SK-N-SH treated with all-trans-retinoic acid at 6 μM for 48 hours (cell line): ENCODE results near the gene MRPL27.

Experiments
- ATAC-seq: fragments of 200-7000 bp; cut with Tn5 transposase; 3 replicates; pipeline ENCODE4 v1.9.1; 2020; ENCODE audit warnings: mild to moderate bottlenecking, moderate library complexity
- ARNTL ChIP-seq: fragments of 450-650 bp; formaldehyde crosslinking; IDR thresholded peaks from 2 replicates; pipeline ENCODE4 v1.5.0; 2020; ENCODE audit warnings: low read depth, mild to moderate bottlenecking, moderate library complexity, borderline replicate concordance
- CSDC2 ChIP-seq: fragments of 250-450 bp; sonication (Bioruptor Pico); IDR thresholded peaks from 2 replicates; pipeline ENCODE4 v1.5.0; 2020; ENCODE audit warnings: mild to moderate bottlenecking, moderate library complexity
- ESRRG ChIP-seq: fragments of 250-450 bp; sonication (Bioruptor Pico); IDR thresholded peaks from 2 replicates; pipeline ENCODE4 v1.6.1; 2021; ENCODE audit warnings: mild to moderate bottlenecking
- GLIS3 ChIP-seq: fragments of 250-450 bp; sonication (Bioruptor Pico); IDR thresholded peaks from 2 replicates; pipeline ENCODE4 v1.5.0; 2020; ENCODE audit warnings: mild to moderate bottlenecking, moderate library complexity
- ISL1 ChIP-seq: fragments of 250-450 bp; sonication (Bioruptor Pico); IDR thresholded peaks from 2 replicates; pipeline ENCODE4 v2.1.2; 2022; ENCODE audit warnings: mild to moderate bottlenecking, moderate library complexity
- OSR1 ChIP-seq: fragments of 250-450 bp; sonication (Bioruptor Pico); IDR thresholded peaks from 2 replicates; pipeline ENCODE4 v1.8.0; 2022; ENCODE audit warnings: moderate library complexity, mild to moderate bottlenecking, inconsistent platforms
- RARB ChIP-seq: fragments of 250-450 bp; sonication (Bioruptor Pico); IDR thresholded peaks from 2 replicates; pipeline ENCODE4 v1.8.0; 2021; ENCODE audit warnings: mild to moderate bottlenecking, moderate library complexity
- TCF4 ChIP-seq: fragments of 250-450 bp; sonication (Bioruptor Pico); IDR thresholded peaks from 2 replicates; pipeline ENCODE4 v1.8.0; 2021; ENCODE audit warnings: mild to moderate bottlenecking, moderate library complexity, borderline replicate concordance
- ZC3H10 ChIP-seq: fragments of 250-450 bp; sonication (Bioruptor Pico); IDR thresholded peaks from 2 replicates; pipeline ENCODE4 v1.5.1; 2021; ENCODE audit warnings: mild to moderate bottlenecking, moderate library complexity
- ZFP3 ChIP-seq: fragments of 250-450 bp; sonication (Bioruptor Pico); IDR thresholded peaks from 2 replicates; pipeline ENCODE4 v1.5.0; 2020; ENCODE audit warnings: mild to moderate bottlenecking, moderate library complexity
- ZFP30 ChIP-seq: fragments of 450-650 bp; formaldehyde crosslinking; IDR thresholded peaks from 2 replicates; pipeline ENCODE4 v1.5.0; 2022; ENCODE audit warnings: mild to moderate bottlenecking, moderate library complexity
- ZNF565 ChIP-seq: fragments of 450-650 bp; formaldehyde crosslinking; conservative IDR thresholded peaks from 2 replicates; pipeline ENCODE4 v1.5.0; 2020; ENCODE audit warnings: low read depth, mild to moderate bottlenecking, moderate library complexity
- ZNF8 ChIP-seq: fragments of 450-650 bp; formaldehyde crosslinking; IDR thresholded peaks from 2 replicates; pipeline ENCODE4 v1.5.0; 2020; ENCODE audit warnings: mild to moderate bottlenecking, moderate library complexity
- TF ChIP-seq, protein P1 (sequence below): fragments of 250-450 bp; sonication (Bioruptor Pico); IDR thresholded peaks from 2 replicates; pipeline ENCODE4 v1.8.0; 2020; ENCODE audit warnings: mild to moderate bottlenecking, moderate library complexity, borderline replicate concordance
- TF ChIP-seq, protein P2 (sequence below): fragments of 250-450 bp; sonication (Bioruptor Pico); IDR thresholded peaks from 2 replicates; pipeline ENCODE4 v1.5.1; 2021; ENCODE audit warnings: mild to moderate bottlenecking, moderate library complexity
- TF ChIP-seq, protein P3 (sequence below): fragments of 250-450 bp; sonication (Bioruptor Pico); IDR thresholded peaks from 2 replicates; pipeline ENCODE4 v1.5.0; 2020; ENCODE audit warnings: mild to moderate bottlenecking, moderate library complexity
- TF ChIP-seq, protein P4 (sequence below): fragments of 250-450 bp; sonication (Bioruptor Pico); IDR thresholded peaks from 2 replicates; pipeline ENCODE4 v1.8.0; 2021; ENCODE audit warnings: low read depth, mild to moderate bottlenecking, moderate library complexity, borderline replicate concordance
- TF ChIP-seq, protein P5 (sequence below): fragments of 250-450 bp; sonication (Bioruptor Pico); IDR thresholded peaks from 2 replicates; pipeline ENCODE4 v1.5.1; 2020; ENCODE audit warnings: low read depth, mild to moderate bottlenecking, moderate library complexity

MRPL27 gene

DNA sequence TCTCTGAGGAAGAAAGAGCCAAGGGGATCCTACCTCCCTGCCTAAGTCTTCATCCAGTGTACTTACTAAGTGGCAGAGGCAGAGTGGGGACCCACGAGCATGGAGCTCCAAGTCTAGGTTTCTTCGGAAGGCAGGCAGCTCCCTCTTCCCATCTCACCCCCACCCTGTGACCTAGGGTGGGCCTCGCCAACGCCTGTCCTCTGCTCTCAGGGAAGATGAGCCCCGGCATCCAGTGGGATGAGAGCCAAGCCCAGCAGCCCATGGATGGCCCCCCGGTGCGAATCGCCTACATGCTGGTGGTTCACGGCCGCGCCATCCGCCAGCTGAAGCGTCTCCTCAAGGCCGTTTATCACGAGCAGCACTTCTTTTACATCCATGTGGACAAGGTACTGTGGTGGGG, 18.8 kb downstream of the MRPL27 start (continued):
- TF ChIP-seq, protein P1, sequence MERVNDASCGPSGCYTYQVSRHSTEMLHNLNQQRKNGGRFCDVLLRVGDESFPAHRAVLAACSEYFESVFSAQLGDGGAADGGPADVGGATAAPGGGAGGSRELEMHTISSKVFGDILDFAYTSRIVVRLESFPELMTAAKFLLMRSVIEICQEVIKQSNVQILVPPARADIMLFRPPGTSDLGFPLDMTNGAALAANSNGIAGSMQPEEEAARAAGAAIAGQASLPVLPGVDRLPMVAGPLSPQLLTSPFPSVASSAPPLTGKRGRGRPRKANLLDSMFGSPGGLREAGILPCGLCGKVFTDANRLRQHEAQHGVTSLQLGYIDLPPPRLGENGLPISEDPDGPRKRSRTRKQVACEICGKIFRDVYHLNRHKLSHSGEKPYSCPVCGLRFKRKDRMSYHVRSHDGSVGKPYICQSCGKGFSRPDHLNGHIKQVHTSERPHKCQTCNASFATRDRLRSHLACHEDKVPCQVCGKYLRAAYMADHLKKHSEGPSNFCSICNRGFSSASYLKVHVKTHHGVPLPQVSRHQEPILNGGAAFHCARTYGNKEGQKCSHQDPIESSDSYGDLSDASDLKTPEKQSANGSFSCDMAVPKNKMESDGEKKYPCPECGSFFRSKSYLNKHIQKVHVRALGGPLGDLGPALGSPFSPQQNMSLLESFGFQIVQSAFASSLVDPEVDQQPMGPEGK (CRISPR knock-in tag): no peak
- TF ChIP-seq ARNTL (CRISPR knock-in tag): no peak
- TF ChIP-seq ISL1 (CRISPR knock-in tag): no peak
- TF ChIP-seq TCF4 (CRISPR knock-in tag): no peak

DNA sequence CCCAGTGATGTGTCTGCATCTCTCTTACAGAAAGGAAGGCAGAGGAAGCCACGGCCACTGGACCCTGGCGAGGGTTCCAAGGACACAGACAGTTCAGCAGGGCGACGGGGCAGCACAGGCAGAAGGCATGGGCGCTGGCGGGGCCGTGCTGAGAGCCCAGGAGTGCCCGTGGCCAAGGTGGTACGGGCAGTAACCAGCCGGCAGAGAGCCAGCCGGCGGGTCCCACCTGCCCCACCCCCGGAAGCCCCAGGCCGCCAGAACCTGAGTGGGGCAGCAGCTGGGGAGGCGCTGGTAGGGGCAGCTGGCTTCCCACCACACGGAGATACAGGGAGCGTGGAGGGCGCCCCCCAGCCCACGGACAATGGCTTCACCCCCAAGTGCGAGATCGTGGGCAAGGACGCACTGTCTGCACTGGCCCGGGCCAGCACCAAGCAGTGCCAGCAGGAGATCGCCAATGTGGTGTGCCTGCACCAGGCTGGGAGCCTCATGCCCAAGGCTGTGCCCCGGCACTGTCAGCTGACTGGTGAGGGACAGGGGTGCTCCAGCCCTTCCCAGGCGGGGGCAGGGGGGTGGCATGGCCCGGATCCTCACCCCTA, 19.3 kb downstream of the MRPL27 start:
- no peak for ATAC-seq
- no peak for TF ChIP-seq ISL1 (CRISPR knock-in tag)
- TF ChIP-seq, protein P2, sequence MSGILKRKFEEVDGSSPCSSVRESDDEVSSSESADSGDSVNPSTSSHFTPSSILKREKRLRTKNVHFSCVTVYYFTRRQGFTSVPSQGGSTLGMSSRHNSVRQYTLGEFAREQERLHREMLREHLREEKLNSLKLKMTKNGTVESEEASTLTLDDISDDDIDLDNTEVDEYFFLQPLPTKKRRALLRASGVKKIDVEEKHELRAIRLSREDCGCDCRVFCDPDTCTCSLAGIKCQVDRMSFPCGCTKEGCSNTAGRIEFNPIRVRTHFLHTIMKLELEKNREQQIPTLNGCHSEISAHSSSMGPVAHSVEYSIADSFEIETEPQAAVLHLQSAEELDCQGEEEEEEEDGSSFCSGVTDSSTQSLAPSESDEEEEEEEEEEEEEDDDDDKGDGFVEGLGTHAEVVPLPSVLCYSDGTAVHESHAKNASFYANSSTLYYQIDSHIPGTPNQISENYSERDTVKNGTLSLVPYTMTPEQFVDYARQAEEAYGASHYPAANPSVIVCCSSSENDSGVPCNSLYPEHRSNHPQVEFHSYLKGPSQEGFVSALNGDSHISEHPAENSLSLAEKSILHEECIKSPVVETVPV (CRISPR knock-in tag): no peak
- no peak for TF ChIP-seq ZC3H10 (CRISPR knock-in tag)

DNA sequence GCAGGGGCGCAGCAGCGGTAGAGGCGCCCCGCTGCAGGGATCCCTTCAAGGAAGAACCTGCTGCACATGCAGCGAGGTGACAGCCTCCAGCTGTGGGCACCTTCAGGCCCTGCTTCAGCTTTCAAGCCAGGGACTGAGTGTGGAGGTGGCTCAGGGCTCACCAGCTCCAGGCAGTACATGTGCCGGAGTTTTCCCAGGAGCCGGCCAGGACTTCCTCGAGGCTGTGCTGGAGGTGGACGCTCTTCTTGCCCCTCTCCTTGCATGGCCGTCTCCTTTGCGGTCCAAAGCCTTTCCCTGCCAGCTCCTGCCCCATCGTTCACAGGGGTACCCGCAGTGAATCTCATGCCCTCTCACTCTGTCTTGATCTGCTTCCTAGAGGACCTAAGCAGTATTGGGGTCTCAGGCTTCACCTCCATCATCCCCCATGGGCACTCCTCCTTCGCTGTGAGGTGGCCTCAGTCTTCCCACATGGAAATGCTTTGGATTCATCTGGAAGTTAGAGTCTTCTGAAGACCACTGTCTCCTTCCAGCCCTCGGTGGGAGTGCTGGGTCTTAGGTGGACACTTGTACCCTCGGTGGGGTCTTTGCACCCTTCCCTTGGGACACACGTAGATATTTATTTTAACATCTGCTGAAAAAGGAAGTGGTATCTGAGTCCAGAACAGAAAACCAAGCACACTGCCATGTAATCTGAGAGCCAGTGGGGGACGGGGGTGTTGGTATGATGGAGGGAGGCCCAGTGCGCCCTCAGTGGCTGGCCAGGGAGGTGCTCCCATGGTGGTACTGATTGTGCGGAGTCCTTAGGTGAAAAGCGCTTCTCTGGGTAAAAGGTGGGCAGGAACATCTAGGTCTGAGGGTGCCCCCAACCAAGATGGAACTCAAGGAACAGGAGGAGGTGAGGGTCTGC, 20.0 kb downstream of the MRPL27 start:
- TF ChIP-seq GLIS3 (CRISPR knock-in tag) (no peak), RARB (CRISPR knock-in tag) (no peak), CSDC2 (CRISPR knock-in tag) (no peak)
- TF ChIP-seq, protein P3, sequence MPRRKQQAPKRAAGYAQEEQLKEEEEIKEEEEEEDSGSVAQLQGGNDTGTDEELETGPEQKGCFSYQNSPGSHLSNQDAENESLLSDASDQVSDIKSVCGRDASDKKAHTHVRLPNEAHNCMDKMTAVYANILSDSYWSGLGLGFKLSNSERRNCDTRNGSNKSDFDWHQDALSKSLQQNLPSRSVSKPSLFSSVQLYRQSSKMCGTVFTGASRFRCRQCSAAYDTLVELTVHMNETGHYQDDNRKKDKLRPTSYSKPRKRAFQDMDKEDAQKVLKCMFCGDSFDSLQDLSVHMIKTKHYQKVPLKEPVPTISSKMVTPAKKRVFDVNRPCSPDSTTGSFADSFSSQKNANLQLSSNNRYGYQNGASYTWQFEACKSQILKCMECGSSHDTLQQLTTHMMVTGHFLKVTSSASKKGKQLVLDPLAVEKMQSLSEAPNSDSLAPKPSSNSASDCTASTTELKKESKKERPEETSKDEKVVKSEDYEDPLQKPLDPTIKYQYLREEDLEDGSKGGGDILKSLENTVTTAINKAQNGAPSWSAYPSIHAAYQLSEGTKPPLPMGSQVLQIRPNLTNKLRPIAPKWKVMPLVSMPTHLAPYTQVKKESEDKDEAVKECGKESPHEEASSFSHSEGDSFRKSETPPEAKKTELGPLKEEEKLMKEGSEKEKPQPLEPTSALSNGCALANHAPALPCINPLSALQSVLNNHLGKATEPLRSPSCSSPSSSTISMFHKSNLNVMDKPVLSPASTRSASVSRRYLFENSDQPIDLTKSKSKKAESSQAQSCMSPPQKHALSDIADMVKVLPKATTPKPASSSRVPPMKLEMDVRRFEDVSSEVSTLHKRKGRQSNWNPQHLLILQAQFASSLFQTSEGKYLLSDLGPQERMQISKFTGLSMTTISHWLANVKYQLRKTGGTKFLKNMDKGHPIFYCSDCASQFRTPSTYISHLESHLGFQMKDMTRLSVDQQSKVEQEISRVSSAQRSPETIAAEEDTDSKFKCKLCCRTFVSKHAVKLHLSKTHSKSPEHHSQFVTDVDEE (CRISPR knock-in tag): no peak
- no peak for ATAC-seq

DNA sequence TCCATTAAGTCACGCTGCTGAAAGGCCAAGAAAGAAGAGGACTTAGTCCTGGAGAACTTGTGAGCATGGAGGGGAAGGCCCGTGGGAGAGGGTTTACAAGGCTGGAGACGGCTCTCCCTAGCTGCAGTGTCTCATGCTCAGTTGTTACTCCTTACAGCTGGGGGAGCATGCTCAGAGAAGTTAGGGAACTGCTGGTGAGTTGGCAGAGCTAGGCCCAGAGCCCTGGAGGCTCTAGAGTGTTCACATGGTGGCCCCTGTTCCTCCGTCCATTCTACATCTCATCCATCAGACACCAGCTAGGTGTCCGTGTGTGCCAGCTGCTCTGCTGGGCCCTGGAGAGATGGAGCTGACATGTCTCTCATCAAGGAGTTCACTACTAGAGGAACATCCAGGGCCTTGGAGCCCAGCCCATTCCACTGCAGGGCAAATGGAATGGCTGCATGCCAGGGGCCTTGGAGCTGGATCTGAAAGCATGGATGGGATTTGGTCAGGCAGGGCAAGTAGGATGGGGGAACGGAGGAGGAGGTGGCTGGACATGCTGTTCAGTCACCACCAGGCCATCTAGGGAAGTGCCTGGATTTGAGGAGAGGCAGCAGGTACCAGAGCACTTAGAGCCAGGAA, 20.8 kb downstream of the MRPL27 start:
- ATAC-seq: no peak
- TF ChIP-seq, protein P4, sequence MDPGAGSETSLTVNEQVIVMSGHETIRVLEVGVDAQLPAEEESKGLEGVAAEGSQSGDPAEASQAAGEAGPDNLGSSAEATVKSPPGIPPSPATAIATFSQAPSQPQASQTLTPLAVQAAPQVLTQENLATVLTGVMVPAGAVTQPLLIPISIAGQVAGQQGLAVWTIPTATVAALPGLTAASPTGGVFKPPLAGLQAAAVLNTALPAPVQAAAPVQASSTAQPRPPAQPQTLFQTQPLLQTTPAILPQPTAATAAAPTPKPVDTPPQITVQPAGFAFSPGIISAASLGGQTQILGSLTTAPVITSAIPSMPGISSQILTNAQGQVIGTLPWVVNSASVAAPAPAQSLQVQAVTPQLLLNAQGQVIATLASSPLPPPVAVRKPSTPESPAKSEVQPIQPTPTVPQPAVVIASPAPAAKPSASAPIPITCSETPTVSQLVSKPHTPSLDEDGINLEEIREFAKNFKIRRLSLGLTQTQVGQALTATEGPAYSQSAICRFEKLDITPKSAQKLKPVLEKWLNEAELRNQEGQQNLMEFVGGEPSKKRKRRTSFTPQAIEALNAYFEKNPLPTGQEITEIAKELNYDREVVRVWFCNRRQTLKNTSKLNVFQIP (CRISPR knock-in tag): no peak
- TF ChIP-seq OSR1 (CRISPR knock-in tag): no peak
- TF ChIP-seq ARNTL (CRISPR knock-in tag): no peak
- no peak for TF ChIP-seq ZNF565 (CRISPR knock-in tag)
- TF ChIP-seq RARB (CRISPR knock-in tag): no peak
- TF ChIP-seq CSDC2 (CRISPR knock-in tag): no peak
- TF ChIP-seq, protein P5, sequence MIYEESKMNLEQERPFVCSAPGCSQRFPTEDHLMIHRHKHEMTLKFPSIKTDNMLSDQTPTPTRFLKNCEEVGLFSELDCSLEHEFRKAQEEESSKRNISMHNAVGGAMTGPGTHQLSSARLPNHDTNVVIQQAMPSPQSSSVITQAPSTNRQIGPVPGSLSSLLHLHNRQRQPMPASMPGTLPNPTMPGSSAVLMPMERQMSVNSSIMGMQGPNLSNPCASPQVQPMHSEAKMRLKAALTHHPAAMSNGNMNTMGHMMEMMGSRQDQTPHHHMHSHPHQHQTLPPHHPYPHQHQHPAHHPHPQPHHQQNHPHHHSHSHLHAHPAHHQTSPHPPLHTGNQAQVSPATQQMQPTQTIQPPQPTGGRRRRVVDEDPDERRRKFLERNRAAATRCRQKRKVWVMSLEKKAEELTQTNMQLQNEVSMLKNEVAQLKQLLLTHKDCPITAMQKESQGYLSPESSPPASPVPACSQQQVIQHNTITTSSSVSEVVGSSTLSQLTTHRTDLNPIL: no peak
- TF ChIP-seq ZNF8 (CRISPR knock-in tag): no peak
- no peak for TF ChIP-seq ZFP30 (CRISPR knock-in tag)
- TF ChIP-seq ZFP3 (CRISPR knock-in tag): no peak
- no peak for TF ChIP-seq ISL1 (CRISPR knock-in tag)
- TF ChIP-seq, protein P2 (CRISPR knock-in tag): no peak
- TF ChIP-seq, protein P1 (CRISPR knock-in tag): no peak
- TF ChIP-seq GLIS3 (CRISPR knock-in tag): no peak
- no peak for TF ChIP-seq ESRRG (CRISPR knock-in tag)
